WERI-Rb-1 (cell line): ENCODE results near the gene RGS9.

Source experiments
- DNase-seq: peaks from one replicate; pipeline ENCODE4 v3.0.0-alpha.2; 2020
- H3K27ac ChIP-seq: fragments of 250-450 bp; sonication (Bioruptor Pico); 2 replicates; pipeline ENCODE4 v1.5.1; 2020; ENCODE audit warnings: mild to moderate bottlenecking, moderate library complexity
- H3K27me3 ChIP-seq: fragments of 250-450 bp; sonication (Bioruptor Pico); 2 replicates; pipeline ENCODE4 v1.5.1; 2021; ENCODE audit warnings: mild to moderate bottlenecking, low read depth, moderate library complexity; ENCODE audit not compliant: insufficient read depth, severe bottlenecking
- H3K36me3 ChIP-seq: fragments of 250-450 bp; sonication (Bioruptor Pico); 2 replicates; pipeline ENCODE4 v1.5.1; 2020; ENCODE audit warnings: mild to moderate bottlenecking, moderate library complexity
- H3K4me3 ChIP-seq: 2 replicates; pipeline ENCODE4 v1.5.1; 2011; ENCODE audit warnings: low read depth, mild to moderate bottlenecking, control low read depth, low read length
- H3K9me3 ChIP-seq: fragments of 250-450 bp; sonication (Bioruptor Pico); 2 replicates; pipeline ENCODE4 v1.5.1; 2021; ENCODE audit warnings: mild to moderate bottlenecking, moderate library complexity; ENCODE audit not compliant: severe bottlenecking
- TF ChIP-seq, protein P1 (sequence below): IDR thresholded peaks from 2 replicates; pipeline ENCODE4 v1.5.1; 2011; ENCODE audit warnings: low read depth, mild to moderate bottlenecking, control low read depth, inconsistent platforms, low read length

RGS9 gene

DNA sequence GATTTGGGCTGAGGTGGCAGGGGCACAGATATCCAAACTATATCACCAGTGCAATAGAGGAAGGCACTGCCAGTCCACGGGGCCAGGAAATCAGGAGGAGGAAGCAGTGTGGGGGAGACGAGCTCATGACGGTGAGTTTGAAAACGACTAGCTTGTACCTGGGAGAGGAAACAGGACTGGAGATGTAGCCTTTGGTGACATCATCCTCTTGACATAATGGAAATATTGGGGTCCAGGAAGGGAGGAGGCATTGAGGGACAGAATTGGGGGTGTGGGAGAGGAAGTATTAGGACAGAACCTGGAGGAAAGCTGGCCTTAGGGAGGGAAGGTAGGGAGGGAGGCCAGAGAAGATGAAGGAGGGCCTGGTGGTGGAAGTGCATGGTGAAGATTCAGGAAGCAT is 109.1 kb downstream of the RGS9 start:
- H3K27ac ChIP-seq: no peak overlapping the region
- DNase-seq: no peak
- peaks cover 5% of the 10 kb centered on the region for H3K27me3 ChIP-seq
- TF ChIP-seq, protein P1, sequence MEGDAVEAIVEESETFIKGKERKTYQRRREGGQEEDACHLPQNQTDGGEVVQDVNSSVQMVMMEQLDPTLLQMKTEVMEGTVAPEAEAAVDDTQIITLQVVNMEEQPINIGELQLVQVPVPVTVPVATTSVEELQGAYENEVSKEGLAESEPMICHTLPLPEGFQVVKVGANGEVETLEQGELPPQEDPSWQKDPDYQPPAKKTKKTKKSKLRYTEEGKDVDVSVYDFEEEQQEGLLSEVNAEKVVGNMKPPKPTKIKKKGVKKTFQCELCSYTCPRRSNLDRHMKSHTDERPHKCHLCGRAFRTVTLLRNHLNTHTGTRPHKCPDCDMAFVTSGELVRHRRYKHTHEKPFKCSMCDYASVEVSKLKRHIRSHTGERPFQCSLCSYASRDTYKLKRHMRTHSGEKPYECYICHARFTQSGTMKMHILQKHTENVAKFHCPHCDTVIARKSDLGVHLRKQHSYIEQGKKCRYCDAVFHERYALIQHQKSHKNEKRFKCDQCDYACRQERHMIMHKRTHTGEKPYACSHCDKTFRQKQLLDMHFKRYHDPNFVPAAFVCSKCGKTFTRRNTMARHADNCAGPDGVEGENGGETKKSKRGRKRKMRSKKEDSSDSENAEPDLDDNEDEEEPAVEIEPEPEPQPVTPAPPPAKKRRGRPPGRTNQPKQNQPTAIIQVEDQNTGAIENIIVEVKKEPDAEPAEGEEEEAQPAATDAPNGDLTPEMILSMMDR: no peak
- H3K36me3 ChIP-seq: no peaks in the 10 kb centered on the region
- no peak overlapping the region for H3K4me3 ChIP-seq
- H3K9me3 ChIP-seq: no peaks in the 10 kb centered on the region

DNA sequence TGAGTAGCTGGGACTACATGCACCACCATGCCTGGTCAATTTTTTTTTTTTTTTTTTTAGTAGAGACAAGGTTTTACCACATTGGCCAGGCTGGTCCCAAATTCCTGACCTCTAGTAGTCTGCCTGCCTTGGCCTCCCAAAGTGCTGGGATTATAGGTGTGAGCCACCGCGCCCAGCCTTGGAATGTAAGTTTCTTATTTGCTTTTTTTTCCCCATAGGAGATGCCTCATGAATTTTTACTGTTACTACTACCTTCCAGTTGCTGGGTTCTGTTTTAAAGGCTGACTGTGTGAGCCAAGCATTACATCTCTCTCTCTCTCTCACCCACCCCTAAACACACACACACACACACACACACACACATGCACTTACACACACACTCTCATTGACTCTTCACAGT is 112.6 kb downstream of the RGS9 start:
- TF ChIP-seq, protein P1: no peak
- no peaks in the 10 kb centered on the region for H3K9me3 ChIP-seq
- no peak overlapping the region for H3K27ac ChIP-seq
- DNase-seq: no peak
- H3K4me3 ChIP-seq: no peak overlapping the region
- no peaks in the 10 kb centered on the region for H3K36me3 ChIP-seq
- peaks cover 9% of the 10 kb centered on the region for H3K27me3 ChIP-seq

DNA sequence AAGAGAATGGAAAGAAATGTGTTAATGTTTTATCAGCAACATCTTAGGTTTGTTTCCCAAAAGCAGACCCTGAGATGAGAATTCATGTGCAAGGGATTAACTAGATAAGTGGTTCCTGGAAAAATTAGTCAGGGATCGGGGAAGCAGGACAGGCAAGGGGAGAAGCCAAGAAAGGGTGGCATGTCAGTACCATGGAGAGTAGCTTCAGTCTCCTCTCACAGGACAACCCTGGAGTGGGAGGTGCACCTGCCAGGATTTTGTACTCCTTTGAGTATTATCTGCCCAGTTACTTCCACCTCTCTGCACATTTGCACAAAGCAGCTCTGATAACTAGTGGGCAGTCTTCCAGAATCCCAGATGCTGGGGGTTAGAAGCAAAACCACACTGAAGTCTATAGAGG is 117.0 kb downstream of the RGS9 start:
- TF ChIP-seq, protein P1: no peak
- Histone ChIP-seq H3K27me3 (peaks cover 6% of the 10 kb centered on the region), H3K27ac (no peak overlapping the region), H3K36me3 (no peaks in the 10 kb centered on the region), H3K4me3 (no peak overlapping the region), H3K9me3 (peaks cover 3% of the 10 kb centered on the region)
- DNase-seq: no peak

DNA sequence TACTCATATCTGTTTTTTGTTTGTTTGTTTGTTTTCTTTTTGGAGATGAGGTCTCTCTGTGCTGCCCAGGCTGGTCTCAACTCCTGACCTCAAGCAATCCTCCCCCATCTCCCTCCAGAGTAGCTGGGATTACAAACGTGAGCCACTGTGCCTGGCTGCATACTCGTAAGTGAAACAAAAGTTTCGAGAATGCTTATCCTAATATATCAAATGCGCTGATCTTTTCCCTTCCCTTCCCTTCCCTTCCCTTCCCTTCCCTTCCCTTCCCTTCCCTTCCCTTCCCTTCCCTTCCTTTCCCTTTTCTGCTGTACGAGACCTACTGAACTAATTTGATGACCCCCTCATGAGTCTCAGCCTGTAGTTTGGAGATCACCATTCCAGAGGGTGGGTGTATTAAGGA is 122.1 kb downstream of the RGS9 start:
- Histone ChIP-seq H3K9me3 (peaks cover 3% of the 10 kb centered on the region), H3K27me3 (peaks cover 10% of the 10 kb centered on the region), H3K27ac (no peak overlapping the region), H3K4me3 (no peak overlapping the region), H3K36me3 (no peaks in the 10 kb centered on the region)
- no peak for DNase-seq
- TF ChIP-seq, protein P1: no peak

DNA sequence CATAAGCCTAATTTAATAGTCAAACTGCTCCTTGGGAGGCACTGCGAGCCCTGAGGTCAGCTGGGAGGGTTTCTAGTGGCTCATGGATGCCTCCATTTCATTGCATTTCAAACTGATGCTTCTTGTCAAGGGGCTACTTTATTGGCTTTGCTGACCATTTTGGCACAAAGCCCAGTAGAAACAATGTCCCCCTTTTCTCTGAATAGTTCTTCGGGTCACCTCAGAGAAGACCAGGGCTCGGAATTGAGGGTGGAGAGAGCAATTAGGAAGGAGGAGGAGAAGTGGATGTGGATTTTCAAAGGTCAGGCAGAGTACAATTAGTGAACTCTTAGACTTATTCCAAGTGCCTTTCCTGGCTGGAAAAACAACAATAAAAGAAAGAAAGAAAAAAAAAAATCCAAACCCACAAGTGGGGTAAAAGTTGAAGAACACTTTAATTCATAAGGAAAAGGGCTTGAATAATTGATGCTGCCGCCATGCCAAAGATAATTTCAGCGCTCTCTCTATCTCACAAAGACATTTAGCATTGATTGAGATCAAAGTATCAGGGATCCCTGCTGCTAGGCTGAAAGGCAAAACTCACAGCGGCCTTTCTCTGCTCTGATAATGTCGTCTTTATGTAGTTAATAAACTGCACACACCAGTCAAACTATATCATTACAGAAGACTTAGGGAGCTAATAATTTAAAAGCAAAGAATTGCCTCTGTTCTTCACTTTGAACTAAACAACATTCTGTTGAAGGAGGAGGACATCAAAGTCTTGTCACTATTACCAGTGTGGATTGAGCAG is 122.7 kb downstream of the RGS9 start:
- peaks cover 3% of the 10 kb centered on the region for H3K9me3 ChIP-seq
- no peak for DNase-seq
- H3K4me3 ChIP-seq: no peak overlapping the region
- TF ChIP-seq, protein P1: no peak
- no peaks in the 10 kb centered on the region for H3K36me3 ChIP-seq
- H3K27me3 ChIP-seq: peaks cover 10% of the 10 kb centered on the region
- no peak overlapping the region for H3K27ac ChIP-seq

DNA sequence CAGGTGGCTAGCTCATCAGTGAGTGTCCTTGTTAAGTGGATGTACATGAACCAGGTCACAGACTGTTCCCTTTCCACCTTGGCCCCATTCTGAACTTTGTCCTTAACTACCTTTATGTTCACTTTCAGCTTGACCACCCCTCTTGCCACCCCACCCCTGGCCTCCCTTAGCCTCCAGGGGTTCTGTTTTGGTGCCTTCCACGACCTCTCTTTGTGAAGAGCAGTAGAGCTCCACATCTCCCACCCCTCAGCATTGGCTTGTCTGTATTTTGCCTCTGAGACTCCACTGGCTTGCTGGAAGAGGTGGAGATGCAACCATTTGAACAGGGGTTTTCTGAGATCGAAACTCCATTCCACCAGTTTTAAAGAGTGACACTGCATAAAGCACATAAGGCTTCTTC is 123.5 kb downstream of the RGS9 start:
- Histone ChIP-seq H3K27me3 (peaks cover 10% of the 10 kb centered on the region), H3K4me3 (no peak overlapping the region), H3K27ac (no peak overlapping the region), H3K9me3 (peaks cover 3% of the 10 kb centered on the region), H3K36me3 (no peaks in the 10 kb centered on the region)
- no peak for DNase-seq
- TF ChIP-seq, protein P1: no peak
